Measurements from ENCODE around the gene ATP2B1. TPM values are rescaled to one million over a fixed set of nuclear protein-coding genes. Genes with fewer than 3 reads are reported as not detected.

The ATP2B1 gene
- total RNA-seq, 1 experiment from 2014 or later: 20.6 TPM

DNA sequence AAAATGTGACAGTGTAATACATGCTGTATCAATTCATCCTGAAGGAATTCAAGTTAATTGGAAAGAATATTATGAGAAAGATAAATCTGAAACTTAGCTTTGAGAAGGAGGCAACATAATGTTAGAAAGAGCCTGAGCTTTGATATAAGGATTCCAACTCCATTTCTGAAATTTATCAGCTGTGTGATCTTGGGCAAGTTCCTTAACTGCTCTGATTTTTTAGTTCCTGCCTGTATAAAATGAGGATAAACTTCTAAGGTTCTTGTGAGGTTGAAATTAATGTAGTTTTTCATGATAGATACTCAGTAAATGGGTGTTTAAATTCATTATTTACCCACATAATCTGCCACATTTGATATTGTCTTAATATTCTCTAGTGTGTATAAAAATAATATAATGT, 14.6 kb upstream of the ATP2B1 start:
- no peaks in the 10 kb centered on the region for H4K20me1 ChIP-seq (ENCODE audit: control insufficient read depth, insufficient read depth, insufficient read length)
- H3K4me1 Mint-ChIP-seq: peaks cover 2 to 3% of the 10 kb centered on the region in 2 experiments; a peak in 2 of 4 replicates
- H4K8ac ChIP-seq (replicated peaks; ENCODE audit: insufficient read length, low read depth, low read length): no peak overlapping the region
- H4K91ac ChIP-seq (ENCODE audit: insufficient read length, low read depth, low read length): no peak overlapping the region
- H3K4me2 ChIP-seq (ENCODE audit: insufficient read depth, insufficient read length, low read length): no peak overlapping the region
- no peaks in the 10 kb centered on the region; the same call in 1 of the 2 replicates for H3K4me1 ChIP-seq (ENCODE audit: insufficient read depth, low read length)
- H3K79me1 ChIP-seq (ENCODE audit: insufficient read depth, low read depth, low read length, poor library complexity, severe bottlenecking): no peaks in the 10 kb centered on the region
- no peak overlapping the region for H3K4me3 Mint-ChIP-seq
- no peak overlapping the region for H2BK15ac ChIP-seq (ENCODE audit: low read depth, low read length)
- no peak overlapping the region for H4K5ac ChIP-seq (ENCODE audit: insufficient read length, low read depth, low read length)
- H3K56ac ChIP-seq (ENCODE audit: insufficient read length, low read depth, low read length): no peak overlapping the region
- no peak overlapping the region for H3T11ph ChIP-seq (ENCODE audit: low read length)
- H3K9me3 Mint-ChIP-seq: no peaks in the 10 kb centered on the region; a peak in 2 of 5 replicates
- no peak overlapping the region for H3K18ac ChIP-seq (ENCODE audit: insufficient read length, low read depth, low read length)
- no peak overlapping the region for H3K9ac ChIP-seq (ENCODE audit: extremely low read depth, insufficient read length, low read length)
- no peak overlapping the region for H2BK20ac ChIP-seq (ENCODE audit: low read depth, low read length, poor library complexity, severe bottlenecking)
- H2BK5ac ChIP-seq (ENCODE audit: insufficient read length, low read length): no peak overlapping the region
- H2AFZ ChIP-seq (ENCODE audit: low read length): no peak overlapping the region
- no peaks in the 10 kb centered on the region for H3K23me2 ChIP-seq (ENCODE audit: insufficient read length, low read depth, low read length, poor library complexity, severe bottlenecking)
- no peaks in the 10 kb centered on the region for H3K27me3 ChIP-seq (ENCODE audit: insufficient read depth, low read length)
- H3K27ac Mint-ChIP-seq: no peak overlapping the region
- no peaks in the 10 kb centered on the region for H3K27me3 Mint-ChIP-seq (ENCODE audit: low read depth)
- H3K36me3 Mint-ChIP-seq (ENCODE audit: insufficient read depth in 1 of 3, low read depth in 3 of 3): no peaks in the 10 kb centered on the region; a peak in 1 of 7 replicates
- no peak for DNase-seq
- H3K27ac ChIP-seq (ENCODE audit: insufficient read length, low read depth, low read length): no peak overlapping the region
- H3K4ac ChIP-seq (ENCODE audit: low read depth, low read length): no peak overlapping the region
- H3K9me3 ChIP-seq (ENCODE audit: control insufficient read depth, low read depth, low read length): no peaks in the 10 kb centered on the region
- H2BK12ac ChIP-seq (ENCODE audit: insufficient read length, low read depth, low read length): no peak overlapping the region
- no peaks in the 10 kb centered on the region for H3K79me2 ChIP-seq (ENCODE audit: insufficient read depth, low read length)
- TF ChIP-seq, protein P1, sequence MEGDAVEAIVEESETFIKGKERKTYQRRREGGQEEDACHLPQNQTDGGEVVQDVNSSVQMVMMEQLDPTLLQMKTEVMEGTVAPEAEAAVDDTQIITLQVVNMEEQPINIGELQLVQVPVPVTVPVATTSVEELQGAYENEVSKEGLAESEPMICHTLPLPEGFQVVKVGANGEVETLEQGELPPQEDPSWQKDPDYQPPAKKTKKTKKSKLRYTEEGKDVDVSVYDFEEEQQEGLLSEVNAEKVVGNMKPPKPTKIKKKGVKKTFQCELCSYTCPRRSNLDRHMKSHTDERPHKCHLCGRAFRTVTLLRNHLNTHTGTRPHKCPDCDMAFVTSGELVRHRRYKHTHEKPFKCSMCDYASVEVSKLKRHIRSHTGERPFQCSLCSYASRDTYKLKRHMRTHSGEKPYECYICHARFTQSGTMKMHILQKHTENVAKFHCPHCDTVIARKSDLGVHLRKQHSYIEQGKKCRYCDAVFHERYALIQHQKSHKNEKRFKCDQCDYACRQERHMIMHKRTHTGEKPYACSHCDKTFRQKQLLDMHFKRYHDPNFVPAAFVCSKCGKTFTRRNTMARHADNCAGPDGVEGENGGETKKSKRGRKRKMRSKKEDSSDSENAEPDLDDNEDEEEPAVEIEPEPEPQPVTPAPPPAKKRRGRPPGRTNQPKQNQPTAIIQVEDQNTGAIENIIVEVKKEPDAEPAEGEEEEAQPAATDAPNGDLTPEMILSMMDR (conservative IDR thresholded peaks at IDR 0.05): no peak
- no peak overlapping the region for H2BK120ac ChIP-seq (ENCODE audit: low read depth, low read length, poor library complexity, severe bottlenecking)
- no peak overlapping the region for H3K23ac ChIP-seq (ENCODE audit: insufficient read length, low read depth, low read length)
- no peak overlapping the region for H2AK5ac ChIP-seq (ENCODE audit: insufficient read length, low read length)
- H3K14ac ChIP-seq (ENCODE audit: insufficient read depth, low read length): no peak overlapping the region
